HFF-Myc (cell line): ENCODE results near the gene EPB41L4B.

ENCODE experiments used
- DNase-seq: peaks from one replicate; pipeline ENCODE4 v3.0.0-alpha.2; 2011; ENCODE audit warnings: low read depth; ENCODE audit errors: extremely low read depth
- H3K4me3 ChIP-seq: replicated peaks from 2 replicates; pipeline ENCODE4 v1.5.1; 2011; ENCODE audit warnings: low read depth, mild to moderate bottlenecking, control low read depth, low read length
- CTCF ChIP-seq: IDR thresholded peaks from 2 replicates; pipeline ENCODE4 v1.5.1; 2012; ENCODE audit warnings: mild to moderate bottlenecking, low read depth, low read length, control low read depth; ENCODE audit errors: missing control alignments

Gene EPB41L4B

DNA sequence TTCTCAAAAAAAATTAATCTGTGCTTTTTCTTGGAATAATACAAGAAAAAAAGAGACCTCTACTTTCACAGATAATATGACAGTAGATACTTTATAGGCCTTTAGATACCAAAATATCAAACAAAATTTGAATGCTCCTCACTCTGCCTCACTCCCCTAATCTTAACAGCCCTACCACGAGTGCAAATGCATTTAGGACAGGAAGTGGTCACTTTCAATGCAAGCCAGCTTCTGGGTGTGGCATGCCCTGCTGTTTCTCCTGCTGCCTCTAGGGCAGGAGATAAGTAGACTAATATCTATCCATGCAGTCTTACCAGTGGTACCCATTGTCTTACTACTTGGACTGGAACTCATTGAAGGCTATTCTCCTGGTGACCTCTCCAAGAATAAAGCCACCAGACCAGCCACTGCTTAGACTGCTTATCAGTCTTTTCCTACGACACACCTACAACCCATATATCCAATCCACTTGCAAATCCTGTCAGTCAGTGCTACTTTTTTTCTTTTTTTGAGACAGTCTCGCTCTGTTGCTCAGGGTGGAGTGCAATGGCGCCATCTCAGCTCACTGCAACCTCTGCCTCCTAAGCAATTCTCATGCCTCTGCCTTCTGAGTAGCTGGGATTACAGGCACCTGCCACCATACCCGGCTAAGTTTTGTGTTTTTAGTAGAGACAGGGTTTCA lies 176.8 kb downstream of the EPB41L4B start:
- peak; percentile 38 for DNase-seq
- peak; percentile 42 for TF ChIP-seq CTCF
- H3K4me3 ChIP-seq: no peak overlapping the region

DNA sequence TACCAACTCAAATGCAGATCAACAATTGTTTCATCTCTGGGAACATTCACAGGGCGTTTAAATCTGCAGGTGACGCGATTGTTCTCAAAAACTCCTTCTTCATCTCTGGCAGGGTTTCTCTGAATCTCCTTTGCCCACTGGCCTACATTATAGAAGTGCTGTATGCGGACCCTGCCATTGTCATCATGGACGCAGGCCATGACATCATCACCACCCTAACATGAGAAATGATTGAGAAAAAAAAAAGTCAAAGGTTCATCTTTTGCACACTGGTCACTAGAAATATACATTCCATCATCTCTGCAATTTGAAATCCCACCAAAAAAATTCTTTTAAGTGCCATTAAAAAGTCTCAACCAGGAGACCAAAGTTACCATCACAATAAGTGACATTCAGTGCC lies 179.5 kb downstream of the EPB41L4B start:
- DNase-seq: no peak
- no peak for TF ChIP-seq CTCF
- H3K4me3 ChIP-seq: no peak overlapping the region

DNA sequence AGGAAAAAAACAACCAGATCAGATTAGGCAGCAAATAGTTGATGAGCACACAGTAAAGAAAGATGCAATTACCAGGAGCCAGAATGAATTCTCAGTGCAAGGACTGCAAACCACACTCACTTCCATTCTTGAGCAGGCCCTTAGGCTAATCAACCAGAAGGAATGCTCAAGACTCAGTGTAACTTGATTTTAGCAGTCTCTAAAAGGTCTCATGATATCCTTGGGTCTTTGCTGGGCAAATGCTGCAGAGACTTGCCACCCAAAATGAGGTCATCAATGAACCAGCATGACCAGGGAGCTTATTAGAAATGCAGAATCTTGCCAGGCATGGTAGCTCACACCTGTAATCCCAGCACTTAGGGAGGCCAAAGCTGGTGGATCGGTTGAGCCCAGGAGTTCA lies 181.0 kb downstream of the EPB41L4B start:
- DNase-seq: no peak
- no peak overlapping the region for H3K4me3 ChIP-seq
- TF ChIP-seq CTCF: no peak

DNA sequence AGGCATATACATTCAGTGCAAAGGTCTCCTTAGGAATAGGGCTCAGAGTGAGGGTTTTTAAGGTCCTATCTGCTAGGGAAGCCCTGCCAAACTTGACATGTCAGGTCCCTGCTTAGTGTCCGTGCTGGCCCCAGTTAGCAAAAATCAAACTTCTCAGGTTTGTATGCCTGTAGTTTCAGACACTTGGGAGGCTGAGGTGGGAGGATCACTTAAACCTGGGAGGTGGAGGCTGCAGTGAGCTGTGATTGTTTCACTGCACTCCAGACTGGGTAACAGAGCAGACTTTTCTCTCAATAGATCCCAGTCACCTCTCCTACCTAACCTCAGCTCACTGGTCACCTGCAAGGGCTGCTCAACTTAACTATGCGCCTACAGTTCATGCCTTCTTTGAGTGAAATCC lies 182.4 kb downstream of the EPB41L4B start:
- DNase-seq: no peak
- no peak overlapping the region for H3K4me3 ChIP-seq
- no peak for TF ChIP-seq CTCF

GRCh38 chr9:109134167-109134578 lies 186.7 kb downstream of the EPB41L4B start:
- no peak for DNase-seq
- TF ChIP-seq CTCF: no peak
- no peak overlapping the region for H3K4me3 ChIP-seq

GRCh38 chr9:109133533-109133932 lies 187.3 kb downstream of the EPB41L4B start:
- no peak overlapping the region for H3K4me3 ChIP-seq
- no peak for DNase-seq
- TF ChIP-seq CTCF: no peak

- DNase-seq: no peak
Measured at GRCh38 chr9:109132567-109133021, 188.3 kb downstream of the EPB41L4B start.

More at GRCh38 chr9:109132567-109133021, 188.3 kb downstream of the EPB41L4B start:
- H3K4me3 ChIP-seq: no peak overlapping the region
- TF ChIP-seq CTCF: no peak
